ENCODE data around the gene EIF4E3.

The EIF4E3 gene

DNA sequence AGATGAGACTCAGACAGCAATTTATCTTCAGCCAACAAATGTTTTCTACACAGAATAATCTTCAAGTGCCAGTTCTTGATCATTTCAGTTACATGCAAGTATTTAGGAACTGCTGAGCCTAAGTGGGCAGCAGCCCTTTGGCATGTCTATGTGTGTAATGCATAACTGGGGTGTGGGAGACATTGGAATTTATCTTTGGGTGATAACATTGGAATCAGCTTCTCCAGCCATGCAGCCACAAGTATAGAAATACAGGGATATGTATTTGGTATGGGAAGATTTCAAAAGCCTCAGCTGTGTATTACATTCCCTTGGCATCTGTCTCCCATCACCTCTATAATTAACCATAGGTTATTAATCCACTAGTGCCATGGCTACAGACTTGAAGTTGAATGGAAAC lies 78.2 kb downstream of the EIF4E3 start:
- H2AFZ ChIP-seq (ENCODE audit: low read length) = no peak overlapping the region
- TF ChIP-seq EZH2phosphoT487 (IDR thresholded peaks at IDR 0.05; ENCODE audit: low read length) = no peak
- no peaks in the 10 kb centered on the region for H3K27me3 ChIP-seq (replicated peaks; ENCODE audit: insufficient read depth, low read length)
- H3K36me3 ChIP-seq (replicated peaks; ENCODE audit: insufficient read depth, low read length) = no peaks in the 10 kb centered on the region
- no peak overlapping the region for H3K27ac ChIP-seq (ENCODE audit: low read length)
- no peaks in the 10 kb centered on the region for H4K20me1 ChIP-seq (ENCODE audit: insufficient read depth, low read length)
- H3K9me2 ChIP-seq (replicated peaks; ENCODE audit: insufficient read depth, low read length) = no peaks in the 10 kb centered on the region
- no peaks in the 10 kb centered on the region for H3F3A ChIP-seq (ENCODE audit: insufficient read depth, low read length)
- H3K4me1 ChIP-seq (ENCODE audit: low read length) = no peaks in the 10 kb centered on the region
- H3K4me2 ChIP-seq (ENCODE audit: low read depth, low read length) = no peak overlapping the region
- H3K4me3 ChIP-seq (ENCODE audit: low read length) = no peak overlapping the region
- DNase-seq = no peak
- no peaks in the 10 kb centered on the region for H3K79me2 ChIP-seq (ENCODE audit: low read length)
- H3K9ac ChIP-seq (ENCODE audit: low read length) = no peak overlapping the region
- H3K9me3 ChIP-seq (replicated peaks; ENCODE audit: insufficient read depth, low read length) = no peaks in the 10 kb centered on the region

DNA sequence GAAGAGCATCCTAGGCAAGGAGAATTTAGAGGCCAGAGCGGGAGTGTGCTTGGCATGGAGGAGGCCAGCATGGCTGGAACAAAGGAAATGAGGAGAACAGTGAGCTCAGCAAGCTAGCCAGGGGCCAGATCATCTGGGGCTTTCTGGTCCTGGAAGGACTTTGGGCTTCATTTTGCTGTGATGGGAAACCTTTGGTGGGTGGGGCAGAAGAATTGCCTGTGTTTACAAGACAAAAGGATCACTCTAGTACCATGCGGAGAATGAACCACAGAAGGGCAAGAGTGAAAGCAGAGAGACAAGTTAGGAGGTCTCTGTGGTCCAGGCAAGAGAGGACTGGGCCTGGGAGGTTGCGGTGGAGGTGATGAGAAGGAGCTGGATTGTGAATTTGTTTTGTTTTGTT lies 80.1 kb downstream of the EIF4E3 start:
- H3K27ac ChIP-seq (ENCODE audit: low read length) = no peak overlapping the region
- H3K9me3 ChIP-seq (replicated peaks; ENCODE audit: insufficient read depth, low read length) = no peaks in the 10 kb centered on the region
- no peaks in the 10 kb centered on the region for H4K20me1 ChIP-seq (ENCODE audit: insufficient read depth, low read length)
- no peaks in the 10 kb centered on the region for H3K79me2 ChIP-seq (ENCODE audit: low read length)
- H2AFZ ChIP-seq (ENCODE audit: low read length) = no peak overlapping the region
- TF ChIP-seq EZH2phosphoT487 (IDR thresholded peaks at IDR 0.05; ENCODE audit: low read length) (no peak), EZH2 (optimal IDR thresholded peaks at IDR 0.05; ENCODE audit: low read depth, low read length) (no peak)
- TF ChIP-seq, protein P1, sequence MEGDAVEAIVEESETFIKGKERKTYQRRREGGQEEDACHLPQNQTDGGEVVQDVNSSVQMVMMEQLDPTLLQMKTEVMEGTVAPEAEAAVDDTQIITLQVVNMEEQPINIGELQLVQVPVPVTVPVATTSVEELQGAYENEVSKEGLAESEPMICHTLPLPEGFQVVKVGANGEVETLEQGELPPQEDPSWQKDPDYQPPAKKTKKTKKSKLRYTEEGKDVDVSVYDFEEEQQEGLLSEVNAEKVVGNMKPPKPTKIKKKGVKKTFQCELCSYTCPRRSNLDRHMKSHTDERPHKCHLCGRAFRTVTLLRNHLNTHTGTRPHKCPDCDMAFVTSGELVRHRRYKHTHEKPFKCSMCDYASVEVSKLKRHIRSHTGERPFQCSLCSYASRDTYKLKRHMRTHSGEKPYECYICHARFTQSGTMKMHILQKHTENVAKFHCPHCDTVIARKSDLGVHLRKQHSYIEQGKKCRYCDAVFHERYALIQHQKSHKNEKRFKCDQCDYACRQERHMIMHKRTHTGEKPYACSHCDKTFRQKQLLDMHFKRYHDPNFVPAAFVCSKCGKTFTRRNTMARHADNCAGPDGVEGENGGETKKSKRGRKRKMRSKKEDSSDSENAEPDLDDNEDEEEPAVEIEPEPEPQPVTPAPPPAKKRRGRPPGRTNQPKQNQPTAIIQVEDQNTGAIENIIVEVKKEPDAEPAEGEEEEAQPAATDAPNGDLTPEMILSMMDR (IDR thresholded peaks at IDR 0.05; ENCODE audit: low read length) = no peak
- no peak overlapping the region for H3K4me2 ChIP-seq (ENCODE audit: low read depth, low read length)
- H3K36me3 ChIP-seq (replicated peaks; ENCODE audit: insufficient read depth, low read length) = no peaks in the 10 kb centered on the region
- no peaks in the 10 kb centered on the region for H3K4me1 ChIP-seq (ENCODE audit: low read length)
- H3K4me3 ChIP-seq (ENCODE audit: low read length) = no peak overlapping the region
- H3K27me3 ChIP-seq (replicated peaks; ENCODE audit: insufficient read depth, low read length) = no peaks in the 10 kb centered on the region
- H3K9ac ChIP-seq (ENCODE audit: low read length) = no peak overlapping the region
- H3K9me2 ChIP-seq (replicated peaks; ENCODE audit: insufficient read depth, low read length) = no peaks in the 10 kb centered on the region
- H3F3A ChIP-seq (ENCODE audit: insufficient read depth, low read length) = no peaks in the 10 kb centered on the region
- no peak for DNase-seq

DNA sequence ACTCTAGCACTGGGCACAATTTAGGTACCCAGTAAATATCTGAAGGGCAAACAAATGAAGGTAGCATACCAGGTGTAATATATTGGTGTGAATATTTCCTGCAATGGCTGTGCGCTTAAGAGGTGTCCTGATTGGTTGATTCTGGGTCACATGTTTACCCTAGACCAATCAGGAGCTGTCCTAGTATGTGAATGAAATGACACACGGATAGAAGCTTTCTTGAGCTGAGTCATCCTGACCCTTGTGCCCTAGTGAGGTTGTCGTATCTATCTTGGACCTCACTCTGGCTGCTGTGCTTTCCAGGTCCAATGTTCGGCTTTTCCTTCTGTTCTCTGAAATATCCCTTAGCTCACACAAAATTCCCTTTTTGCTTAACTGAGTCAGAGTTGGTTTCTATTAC lies 83.5 kb downstream of the EIF4E3 start:
- Histone ChIP-seq H3K4me1 (ENCODE audit: low read length) (no peaks in the 10 kb centered on the region), H3K9me3 (replicated peaks; ENCODE audit: insufficient read depth, low read length) (no peaks in the 10 kb centered on the region), H3K79me2 (ENCODE audit: low read length) (no peaks in the 10 kb centered on the region), H3K27me3 (replicated peaks; ENCODE audit: insufficient read depth, low read length) (no peaks in the 10 kb centered on the region), H3K4me3 (ENCODE audit: low read length) (no peak overlapping the region), H3K9ac (ENCODE audit: low read length) (no peak overlapping the region), H3K27ac (ENCODE audit: low read length) (no peak overlapping the region), H3F3A (ENCODE audit: insufficient read depth, low read length) (no peaks in the 10 kb centered on the region), H3K36me3 (replicated peaks; ENCODE audit: insufficient read depth, low read length) (no peaks in the 10 kb centered on the region), H3K9me2 (replicated peaks; ENCODE audit: insufficient read depth, low read length) (no peaks in the 10 kb centered on the region), H2AFZ (ENCODE audit: low read length) (no peak overlapping the region), H3K4me2 (ENCODE audit: low read depth, low read length) (no peak overlapping the region), H4K20me1 (ENCODE audit: insufficient read depth, low read length) (no peaks in the 10 kb centered on the region)
- TF ChIP-seq, protein P1 (IDR thresholded peaks at IDR 0.05; ENCODE audit: low read length) = no peak
- TF ChIP-seq EZH2phosphoT487 (IDR thresholded peaks at IDR 0.05; ENCODE audit: low read length) (no peak), EZH2 (optimal IDR thresholded peaks at IDR 0.05; ENCODE audit: low read depth, low read length) (no peak)
- no peak for DNase-seq

DNA sequence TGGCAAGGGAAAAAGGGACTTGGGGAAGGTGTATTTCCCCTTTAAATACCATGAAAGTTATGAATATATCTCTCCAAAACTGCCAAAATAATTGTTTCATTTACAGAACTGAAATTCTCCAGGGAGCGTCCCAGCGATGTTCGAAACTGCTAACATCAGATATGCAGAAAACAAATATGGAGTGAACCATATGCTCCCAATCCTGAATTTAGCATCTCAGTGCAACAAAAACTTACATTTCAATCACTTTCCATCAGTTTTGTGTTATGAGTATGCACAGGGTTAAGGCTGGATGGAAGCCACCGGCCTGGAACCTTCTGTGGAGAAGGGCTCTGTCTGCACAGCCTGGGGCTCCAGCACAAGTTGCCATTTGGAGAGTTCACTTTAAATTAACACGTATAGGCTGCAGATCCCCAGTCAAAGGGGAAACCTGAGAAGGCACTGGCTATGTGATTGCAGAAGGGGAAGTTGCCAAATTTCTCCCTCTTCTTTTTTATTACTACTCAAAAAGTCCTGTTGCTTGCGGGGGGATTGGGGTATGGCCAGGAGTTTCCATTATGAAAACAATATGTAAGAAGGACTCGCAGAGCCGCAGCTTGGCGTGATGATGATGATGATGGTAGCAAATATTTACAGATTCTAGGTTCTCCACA lies 84.7 kb downstream of the EIF4E3 start:
- TF ChIP-seq EZH2phosphoT487 (IDR thresholded peaks at IDR 0.05; ENCODE audit: low read length) = no peak
- TF ChIP-seq, protein P1 (IDR thresholded peaks at IDR 0.05; ENCODE audit: low read length) = no peak
- TF ChIP-seq EZH2 (optimal IDR thresholded peaks at IDR 0.05; ENCODE audit: low read depth, low read length) = no peak
- H3K27ac ChIP-seq (ENCODE audit: low read length) = no peak overlapping the region
- no peaks in the 10 kb centered on the region for H3F3A ChIP-seq (ENCODE audit: insufficient read depth, low read length)
- H3K9me3 ChIP-seq (replicated peaks; ENCODE audit: insufficient read depth, low read length) = no peaks in the 10 kb centered on the region
- H3K4me3 ChIP-seq (ENCODE audit: low read length) = no peak overlapping the region
- no peaks in the 10 kb centered on the region for H3K36me3 ChIP-seq (replicated peaks; ENCODE audit: insufficient read depth, low read length)
- no peak overlapping the region for H3K4me2 ChIP-seq (ENCODE audit: low read depth, low read length)
- H3K79me2 ChIP-seq (ENCODE audit: low read length) = no peaks in the 10 kb centered on the region
- DNase-seq = no peak
- no peaks in the 10 kb centered on the region for H3K4me1 ChIP-seq (ENCODE audit: low read length)
- H3K9ac ChIP-seq (ENCODE audit: low read length) = no peak overlapping the region
- H2AFZ ChIP-seq (ENCODE audit: low read length) = no peak overlapping the region
- H3K27me3 ChIP-seq (replicated peaks; ENCODE audit: insufficient read depth, low read length) = no peaks in the 10 kb centered on the region
- H3K9me2 ChIP-seq (replicated peaks; ENCODE audit: insufficient read depth, low read length) = no peaks in the 10 kb centered on the region
- no peaks in the 10 kb centered on the region for H4K20me1 ChIP-seq (ENCODE audit: insufficient read depth, low read length)

All from MM.1S (cell line).